GM12892 (cell line): ENCODE results near the gene KRT81.
A peak's percentile ranks its signal among the peaks of the same experiment; 100 is the strongest.
"Not testable (repeated sequence)": the region's sequence is repeated elsewhere in the genome, so short reads cannot be mapped to it uniquely, and the experiment has no call there.

Experiments
- DNase-seq: peaks from one replicate; pipeline ENCODE4 v3.0.0; 2011; ENCODE audit not compliant: insufficient read length
- FAIRE-seq: peaks from 2 replicates; lab custom pipeline; 2011; peaks lifted over from hg19 to GRCh38; lab: Jason Lieb, UNC
- POLR2A ChIP-seq: IDR thresholded peaks from 2 replicates; pipeline ENCODE4 v1.6.1; 2011; ENCODE audit warnings: low read depth, low read length, control low read depth
- POLR2AphosphoS5 ChIP-seq: IDR thresholded peaks from 2 replicates; pipeline ENCODE4 v1.6.1; 2011; ENCODE audit warnings: low read depth, low read length, control low read depth
- TAF1 ChIP-seq: IDR thresholded peaks from 2 replicates; pipeline ENCODE4 v1.6.1; 2011; ENCODE audit warnings: low read depth, mild to moderate bottlenecking, control low read depth, low read length, borderline replicate concordance

Gene KRT81

DNA sequence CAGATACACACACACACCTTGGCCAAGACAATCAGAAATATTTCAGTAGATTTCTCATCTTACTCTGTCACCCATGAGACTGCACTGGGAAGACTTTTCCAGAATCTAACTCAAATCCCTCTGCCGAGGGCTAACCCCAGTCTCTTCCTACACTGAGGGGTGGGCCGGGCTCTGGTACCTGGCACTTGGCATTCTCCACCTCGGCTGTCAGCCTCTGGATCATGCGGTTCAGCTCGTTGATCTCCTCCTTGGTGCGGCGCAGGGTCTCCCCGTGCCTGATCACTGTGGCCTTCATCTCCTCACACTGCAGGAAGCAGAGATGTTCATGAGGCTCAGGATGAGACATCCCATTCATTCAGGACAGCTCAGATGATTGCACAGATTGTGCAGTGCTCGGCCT is 25.0 kb upstream of the KRT81 start:
- TF ChIP-seq POLR2A (no peak), POLR2AphosphoS5 (no peak), TAF1 (no peak)
- FAIRE-seq (no peak), DNase-seq (no peak)

DNA sequence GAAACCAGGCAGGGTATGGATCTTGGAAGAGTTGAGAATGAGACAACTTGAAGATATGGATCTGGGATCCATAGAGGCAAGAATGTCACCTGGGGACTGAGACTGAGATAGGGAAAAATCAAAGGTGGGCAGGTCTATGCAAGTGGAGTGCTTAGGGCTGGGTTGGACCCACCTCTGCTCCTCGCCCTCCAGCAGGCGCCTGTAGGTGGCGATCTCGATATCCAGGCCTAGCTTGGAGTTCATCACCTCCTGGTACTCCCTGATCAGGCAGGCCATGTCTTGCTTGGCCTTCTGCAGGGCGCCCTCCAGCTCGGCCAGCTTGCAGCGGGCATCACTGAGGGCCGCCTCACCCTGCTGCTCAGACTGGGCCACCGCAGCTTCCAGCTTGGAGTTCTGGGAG is 24.4 kb upstream of the KRT81 start:
- not testable (repeated sequence) for DNase-seq, FAIRE-seq

DNA sequence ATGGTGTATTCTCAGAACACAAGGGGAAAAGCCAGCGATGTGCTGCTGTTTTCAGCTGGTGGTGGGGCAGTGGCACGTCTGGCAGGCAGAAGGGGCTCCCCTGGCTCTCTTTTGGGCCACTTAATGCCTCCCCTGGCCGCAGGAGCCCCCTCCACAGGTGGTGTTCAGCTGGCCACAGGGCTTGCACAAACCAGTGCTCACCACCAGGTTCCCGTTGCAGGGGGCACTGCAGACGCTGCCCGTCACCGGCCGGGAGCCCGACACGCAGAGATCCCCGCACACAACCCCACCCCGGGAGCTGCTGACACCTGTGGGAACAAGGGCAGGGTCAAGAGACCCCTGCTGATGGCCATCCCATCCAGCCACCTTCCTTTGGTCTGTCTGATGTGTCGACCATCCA is 23.2 kb upstream of the KRT81 start:
- TF ChIP-seq POLR2A (no peak), POLR2AphosphoS5 (no peak), TAF1 (no peak)
- FAIRE-seq (no peak), DNase-seq (no peak)

DNA sequence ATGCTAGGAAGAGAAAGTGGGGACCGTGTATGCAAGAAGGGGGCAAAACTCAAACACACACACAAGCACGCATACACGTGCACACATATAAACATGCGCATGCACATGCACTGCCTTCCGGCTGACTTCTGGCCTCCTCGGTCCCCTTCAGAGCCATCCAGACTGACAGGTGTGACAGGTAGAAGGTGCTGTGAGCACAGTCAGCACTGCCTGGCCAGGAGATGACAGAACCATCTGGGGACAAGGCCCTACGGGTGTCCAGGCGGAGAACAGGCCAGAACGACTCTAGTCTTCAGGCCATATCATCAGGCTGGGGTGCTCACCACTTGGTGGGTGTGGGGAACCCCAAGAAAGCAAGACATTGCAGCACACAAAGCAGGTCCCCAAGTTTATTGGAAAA is 22.6 kb upstream of the KRT81 start:
- TF ChIP-seq TAF1 = no peak
- no peak for TF ChIP-seq POLR2AphosphoS5
- TF ChIP-seq POLR2A = no peak
- FAIRE-seq (no peak), DNase-seq (no peak)

DNA sequence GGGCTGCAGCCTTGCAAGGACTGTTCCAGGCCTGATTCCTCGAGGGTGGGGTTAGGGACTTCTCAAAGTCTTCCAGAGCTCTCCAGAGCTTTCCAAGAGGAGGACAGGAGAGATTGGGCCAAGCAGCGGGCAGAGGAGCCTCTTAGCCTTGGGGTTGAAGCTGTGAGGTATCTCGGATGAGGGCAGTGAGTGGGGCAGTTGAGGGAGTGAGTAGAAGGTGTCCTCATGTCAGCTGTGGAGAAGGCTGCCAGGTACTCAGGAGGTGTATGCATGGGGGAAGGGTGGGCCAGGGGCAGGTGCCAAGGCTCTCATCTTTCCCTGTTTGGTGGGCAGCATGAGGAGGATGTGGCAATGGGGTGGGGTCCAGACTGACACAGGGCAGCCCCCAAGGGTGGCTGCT is 22.1 kb upstream of the KRT81 start:
- no peak for TF ChIP-seq POLR2A
- TF ChIP-seq POLR2AphosphoS5 = no peak
- no peak for TF ChIP-seq TAF1
- no peak for DNase-seq
- FAIRE-seq = no peak

DNA sequence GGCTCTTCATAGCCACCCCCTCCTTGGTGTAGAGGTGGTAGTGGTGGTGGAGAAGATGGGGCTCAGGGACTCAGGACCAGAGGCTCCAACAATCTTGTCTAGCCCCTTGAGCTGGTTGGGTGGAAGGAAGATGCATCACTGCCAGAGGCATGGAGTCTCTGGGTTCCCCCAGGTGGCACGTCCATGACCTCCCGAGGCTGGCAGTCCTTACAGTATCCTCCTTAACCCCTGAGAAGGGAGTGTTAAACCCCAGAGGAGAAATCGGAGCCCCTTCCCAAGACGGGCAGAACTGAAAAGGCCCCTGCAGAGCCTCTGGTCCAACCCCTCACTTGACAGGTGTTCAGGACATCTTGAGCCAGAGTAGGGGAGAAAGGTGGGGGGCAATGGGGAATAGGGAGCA is 20.8 kb upstream of the KRT81 start:
- no peak for DNase-seq
- TF ChIP-seq POLR2A (no peak), TAF1 (no peak), POLR2AphosphoS5 (no peak)
- no peak for FAIRE-seq

DNA sequence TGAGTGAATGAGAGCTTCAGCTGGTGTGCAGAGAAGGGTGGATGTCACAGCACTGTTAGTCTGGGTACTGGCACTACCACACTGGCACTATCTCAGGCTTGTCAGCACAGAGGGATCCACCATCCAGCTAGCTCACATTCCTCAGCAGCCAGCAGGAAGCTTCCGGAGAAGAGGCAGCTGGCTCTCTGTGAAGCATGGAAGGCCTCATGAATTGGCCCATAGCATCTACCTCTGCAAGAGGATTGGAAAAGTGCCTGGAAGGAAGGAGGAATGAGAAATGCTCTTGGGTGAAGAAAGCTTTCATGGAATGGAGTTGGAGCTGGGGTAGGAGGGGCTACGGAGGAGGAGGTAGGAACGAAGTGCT is 19.9 kb upstream of the KRT81 start:
- no peak for TF ChIP-seq POLR2AphosphoS5
- no peak for TF ChIP-seq TAF1
- no peak for TF ChIP-seq POLR2A
- no peak for FAIRE-seq
- no peak for DNase-seq

DNA sequence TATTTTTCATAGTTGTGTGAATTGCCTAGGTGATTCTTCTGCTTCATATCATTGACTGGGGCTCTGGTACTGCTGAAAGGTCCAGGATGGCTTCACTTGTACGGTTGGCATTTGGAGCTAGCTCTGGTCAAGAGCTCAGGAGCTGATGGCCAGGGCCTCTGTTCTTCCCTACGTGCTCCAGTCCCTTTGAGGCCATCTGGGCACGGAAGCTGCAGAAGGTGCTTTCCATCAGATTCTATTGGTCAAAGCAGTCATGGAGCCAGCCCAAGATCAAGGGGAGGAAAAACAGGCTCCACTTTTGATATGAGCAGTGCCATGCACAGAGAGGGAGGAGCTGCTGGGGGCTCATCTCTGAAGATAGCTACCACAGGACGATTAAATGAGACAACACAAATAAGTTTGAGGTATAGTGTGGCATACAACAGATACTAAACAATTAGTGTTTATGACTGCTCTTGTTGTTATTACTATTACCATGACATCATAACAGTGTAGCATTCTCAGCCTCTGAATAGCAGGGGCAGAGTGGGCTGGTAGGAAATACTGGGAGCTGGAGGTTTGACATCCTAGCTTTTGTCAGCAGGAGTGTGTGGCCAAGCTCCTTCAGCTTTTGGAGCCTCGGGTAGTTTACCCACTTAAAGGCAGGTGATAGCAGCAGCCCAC is 19.4 kb upstream of the KRT81 start:
- no peak for FAIRE-seq
- TF ChIP-seq TAF1 (no peak), POLR2AphosphoS5 (no peak), POLR2A (no peak)
- DNase-seq = no peak

DNA sequence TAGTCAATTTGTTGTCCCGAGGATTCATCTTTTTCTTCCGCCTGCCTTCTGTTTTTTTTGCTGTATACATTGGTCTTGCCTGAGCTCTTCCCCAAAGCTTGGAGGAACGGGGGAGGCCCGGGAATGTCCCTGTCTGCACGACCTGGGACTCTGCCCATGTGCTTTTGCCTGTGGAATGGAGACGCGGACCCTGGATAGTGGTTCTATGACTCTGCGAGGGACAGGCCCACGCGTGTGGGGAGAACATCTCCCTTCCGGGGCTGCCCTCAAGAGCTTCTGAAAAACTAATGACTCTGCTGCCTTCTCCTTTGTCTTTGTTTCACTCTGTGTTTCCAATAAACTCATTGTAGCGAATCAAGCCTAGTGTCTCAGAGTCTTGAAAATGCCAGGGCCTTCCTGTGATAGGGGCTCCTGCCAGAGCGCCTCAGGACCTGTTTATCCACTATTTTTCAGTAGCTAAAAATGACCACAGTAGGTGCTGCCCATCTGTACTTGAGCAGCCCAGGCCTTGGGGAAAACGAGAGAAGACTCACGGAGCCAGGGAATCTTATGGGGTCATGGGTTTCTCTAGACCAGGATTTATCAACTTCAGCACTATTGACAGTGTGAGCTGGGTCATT is 17.6 kb upstream of the KRT81 start:
- TF ChIP-seq POLR2A = no peak
- TF ChIP-seq TAF1 = no peak
- TF ChIP-seq POLR2AphosphoS5 = no peak
- FAIRE-seq (no peak), DNase-seq (no peak)

DNA sequence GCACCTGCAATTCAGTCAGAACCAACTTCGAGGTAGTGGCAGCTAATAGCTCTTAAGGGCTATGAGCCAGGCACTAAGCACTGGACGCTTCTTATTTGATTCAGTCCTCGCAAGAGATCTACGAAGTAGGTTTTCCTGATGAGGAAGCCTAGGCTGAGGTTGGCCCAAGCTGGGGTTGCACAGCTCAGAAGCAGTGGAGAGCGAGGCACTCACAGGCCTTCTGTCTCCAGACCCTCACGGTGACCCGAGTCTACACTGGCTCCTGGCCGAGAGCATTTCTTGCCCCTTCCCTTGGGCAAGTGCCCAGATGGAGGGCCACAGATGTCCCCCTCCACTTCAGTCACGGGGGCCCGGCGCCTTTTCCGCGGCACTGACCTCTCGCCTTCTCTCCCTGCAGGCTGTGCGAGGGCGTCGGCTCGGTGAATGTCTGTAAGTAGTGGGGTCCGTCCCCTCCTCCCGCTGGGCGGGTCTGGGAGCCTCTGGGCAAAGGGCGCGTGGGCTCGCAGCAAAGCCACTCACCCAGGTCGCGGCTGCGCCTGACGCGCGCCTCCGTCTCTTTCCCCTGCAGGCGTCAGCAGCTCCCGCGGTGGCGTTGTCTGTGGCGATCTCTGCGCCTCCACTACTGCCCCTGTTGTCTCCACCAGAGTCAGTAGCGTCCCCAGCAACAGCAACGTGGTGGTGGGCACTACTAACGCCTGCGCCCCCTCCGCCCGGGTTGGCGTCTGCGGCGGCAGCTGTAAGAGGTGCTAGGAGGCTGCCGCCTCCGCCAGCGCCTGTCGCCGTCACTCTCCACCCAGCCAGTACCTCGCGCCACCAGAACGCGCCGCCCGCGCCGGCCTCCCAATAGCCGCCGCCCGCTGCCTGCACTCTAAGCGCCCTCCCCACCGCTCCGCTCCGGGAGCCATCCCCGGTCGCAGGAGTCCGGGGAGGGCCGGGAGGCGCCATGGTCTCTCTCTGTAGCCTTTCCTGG is 16.8 kb upstream of the KRT81 start:
- no peak for FAIRE-seq
- TF ChIP-seq POLR2AphosphoS5 (no peak), TAF1 (no peak), POLR2A (no peak)
- peak; percentile 46 for DNase-seq

DNA sequence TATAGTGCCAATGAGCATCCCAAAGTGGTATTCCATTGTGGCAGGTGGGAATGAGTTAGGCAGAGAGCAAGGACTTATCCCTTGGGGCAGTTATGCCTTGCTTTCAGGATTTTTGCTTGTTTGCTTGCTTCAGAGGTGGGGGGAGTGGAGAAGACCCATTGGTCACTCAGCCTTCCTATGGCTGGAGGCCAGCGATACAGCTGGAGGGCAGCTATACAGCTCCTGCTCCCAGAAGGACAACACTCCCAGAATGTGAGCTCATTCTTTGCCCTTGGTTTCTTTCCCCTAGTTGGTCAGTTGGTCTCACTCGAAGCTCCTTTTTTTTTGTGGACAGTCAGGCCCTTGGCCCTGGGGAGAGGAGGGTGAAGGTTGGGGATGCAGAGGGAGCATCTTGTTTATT is 15.4 kb upstream of the KRT81 start:
- TF ChIP-seq POLR2AphosphoS5 (no peak), TAF1 (no peak), POLR2A (no peak)
- DNase-seq = no peak
- no peak for FAIRE-seq

DNA sequence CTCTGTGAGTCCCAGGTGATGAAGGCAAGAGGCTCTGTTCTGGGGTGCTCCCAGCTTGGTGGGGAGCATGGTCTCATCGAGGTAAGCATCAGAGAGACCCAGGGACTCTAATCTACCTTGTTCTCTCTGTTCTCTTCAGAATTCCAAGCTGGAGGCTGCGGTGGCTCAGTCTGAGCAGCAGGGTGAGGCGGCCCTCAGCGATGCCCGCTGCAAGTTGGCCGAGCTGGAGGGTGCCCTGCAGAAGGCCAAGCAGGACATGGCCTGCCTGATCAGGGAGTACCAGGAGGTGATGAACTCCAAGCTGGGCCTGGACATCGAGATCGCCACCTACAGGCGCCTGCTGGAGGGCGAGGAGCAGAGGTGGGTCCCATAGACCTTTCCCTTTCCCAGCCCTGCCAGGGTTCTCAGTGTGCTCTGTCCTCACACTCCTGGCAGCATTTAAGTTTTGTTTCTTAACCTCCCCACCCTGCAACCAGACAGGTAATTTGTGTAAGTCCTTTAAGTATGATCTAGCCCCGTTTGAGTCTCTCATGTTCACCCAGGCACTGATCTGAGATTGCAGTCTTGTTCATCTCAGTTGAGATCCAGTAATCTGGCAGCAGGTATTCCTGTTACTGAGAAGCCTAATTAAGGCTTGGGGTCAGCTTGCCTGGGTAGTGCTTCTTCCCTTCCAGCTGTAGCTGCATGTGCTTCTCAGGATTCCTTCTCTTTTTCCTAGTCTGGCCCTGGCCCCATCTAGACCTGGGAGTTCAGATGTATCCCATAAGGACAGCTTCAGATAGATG is 14.8 kb upstream of the KRT81 start:
- no peak for FAIRE-seq
- TF ChIP-seq TAF1 (no peak), POLR2AphosphoS5 (no peak), POLR2A (no peak)
- DNase-seq = no peak

DNA sequence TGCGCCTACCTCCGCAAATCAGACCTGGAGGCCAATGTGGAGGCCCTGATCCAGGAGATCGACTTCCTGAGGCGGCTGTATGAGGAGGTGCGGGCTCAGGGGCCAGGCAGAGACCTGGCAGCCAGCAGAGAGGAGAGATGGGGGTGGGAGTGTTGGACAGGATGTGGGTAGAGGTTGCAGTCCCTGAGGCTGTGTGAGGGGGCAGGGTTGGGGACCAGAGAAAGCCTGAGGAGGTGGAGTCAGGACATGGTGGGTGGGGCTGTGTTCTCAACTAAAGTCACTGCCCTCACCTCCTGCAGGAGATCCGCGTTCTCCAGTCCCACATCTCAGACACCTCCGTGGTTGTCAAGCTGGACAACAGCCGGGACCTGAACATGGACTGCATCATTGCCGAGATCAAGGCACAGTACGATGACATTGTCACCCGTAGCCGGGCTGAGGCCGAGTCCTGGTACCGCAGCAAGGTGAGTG is 13.6 kb upstream of the KRT81 start:
- not testable (repeated sequence) for FAIRE-seq

DNA sequence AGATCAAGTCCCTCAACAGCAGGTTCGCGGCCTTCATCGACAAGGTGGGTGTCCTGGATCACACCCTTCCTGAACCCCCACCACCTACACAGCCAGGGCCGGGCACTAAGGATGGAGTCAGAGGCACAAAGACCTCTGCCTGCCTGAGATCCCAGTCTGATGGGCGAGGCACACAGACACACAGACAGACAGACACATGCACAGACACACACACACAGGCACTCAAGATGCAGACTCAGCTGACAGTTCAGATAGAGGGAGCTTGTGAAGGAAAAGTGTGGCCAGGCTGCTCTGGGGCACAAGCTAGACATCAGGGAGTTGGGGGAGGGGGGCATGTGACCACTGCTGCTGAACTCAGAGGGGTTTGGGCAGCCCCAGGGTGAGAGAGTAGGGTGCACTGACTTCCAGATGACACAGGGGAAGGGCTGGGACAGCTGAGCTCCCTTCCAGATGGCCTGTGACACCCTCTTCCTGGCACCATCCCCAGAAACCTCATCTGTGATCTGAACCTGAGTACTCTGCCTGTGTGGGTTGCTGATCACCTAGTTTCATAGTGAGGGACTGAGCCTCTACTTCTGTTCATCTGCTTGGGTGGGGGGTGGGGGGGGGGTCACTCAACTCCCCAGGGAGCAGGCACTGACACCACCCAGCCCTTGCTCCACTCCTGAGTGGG is 11.0 kb upstream of the KRT81 start:
- DNase-seq, FAIRE-seq: not testable (repeated sequence)

More for the DNA sequence above, 13.6 kb upstream of the KRT81 start:
- DNase-seq = not testable (repeated sequence)

DNA sequence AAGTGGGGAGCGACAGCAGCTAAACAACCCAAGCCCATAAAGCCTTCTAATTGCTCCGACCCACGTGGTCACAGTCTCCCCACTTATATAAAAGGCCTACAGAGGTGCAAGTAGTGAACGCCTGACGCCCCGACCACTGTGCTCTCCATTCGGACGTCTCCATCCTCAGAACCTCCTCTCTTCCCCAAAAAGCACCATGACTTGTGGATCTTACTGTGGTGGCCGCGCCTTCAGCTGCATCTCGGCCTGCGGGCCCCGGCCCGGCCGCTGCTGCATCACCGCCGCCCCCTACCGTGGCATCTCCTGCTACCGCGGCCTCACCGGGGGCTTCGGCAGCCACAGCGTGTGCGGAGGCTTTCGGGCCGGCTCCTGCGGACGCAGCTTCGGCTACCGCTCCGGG is 10.4 kb upstream of the KRT81 start:
- not testable (repeated sequence) for DNase-seq, FAIRE-seq
